ENCODE results near the gene HELLS. TPM values are rescaled to one million over a fixed set of nuclear protein-coding genes. Genes with fewer than 3 reads are reported as not detected.

The HELLS gene
- total RNA-seq (2022; extraction: Qiagen RNA extraction): 22.9 to 28.0 TPM (median 25.2 TPM) in 5 replicates

GRCh38 chr10:94545391-94546048, at the start of gene HELLS:
Gene HELLS (plus strand): TSS chr10:94545788. CDS start chr10:94545922, 134 bp downstream.

Other genes with a start within 250 kb of the HELLS start
- 18.9 to 26.3 TPM (median 21.4 TPM) in 5 replicates for gene NOC3L, start 182.8 kb upstream of the HELLS start, total RNA-seq (2022; extraction: Qiagen RNA extraction)
- 5.7 to 6.6 TPM (median 6.4 TPM) in 5 replicates for gene TBC1D12, start 143.2 kb upstream of the HELLS start, total RNA-seq (2022; extraction: Qiagen RNA extraction)
- 0.05 to 0.09 TPM (median 0.06 TPM) in 5 replicates for gene CYP2C18, start 137.9 kb downstream of the HELLS start, total RNA-seq (2022; extraction: Qiagen RNA extraction)
- not detected in 5 replicates for gene CYP2C19, start 216.9 kb downstream of the HELLS start, total RNA-seq (2022; extraction: Qiagen RNA extraction)